ENCODE measurements around the gene ATE1. TPM values are rescaled to one million over a fixed set of nuclear protein-coding genes. Genes with fewer than 3 reads are reported as not detected.

ATE1 gene
- polyA plus RNA-seq, 2 of the 4 experiments (the other 2 are of a cell fraction): 27.2 to 58.8 TPM

- DNase-seq (ENCODE audit: low read depth in 1 of 2, low spot score in 1 of 2): no peak
- H3K4me3 ChIP-seq: no peak overlapping the region
- no peak overlapping the region for H3K4me2 ChIP-seq
- no peak overlapping the region for H3K27ac ChIP-seq
- ATAC-seq: no peak
- CTCF ChIA-PET: interaction anchor here (1.0 to 3.4 kb wide), 5 partner anchors 8 to 800 kb away, joined by 3 to 21 read pairs (median 9); no protein-coding TSS in a partner anchor
- TF ChIP-seq KDM1A (IDR thresholded peaks at IDR 0.05; ENCODE audit: low read depth): no peak
- TF ChIP-seq NPAS2 (CRISPR knock-in tag; IDR thresholded peaks at IDR 0.05; ENCODE audit: borderline replicate concordance): no peak
- TF ChIP-seq JUNB (IDR thresholded peaks at IDR 0.05): no peak
- TF ChIP-seq, protein P1, sequence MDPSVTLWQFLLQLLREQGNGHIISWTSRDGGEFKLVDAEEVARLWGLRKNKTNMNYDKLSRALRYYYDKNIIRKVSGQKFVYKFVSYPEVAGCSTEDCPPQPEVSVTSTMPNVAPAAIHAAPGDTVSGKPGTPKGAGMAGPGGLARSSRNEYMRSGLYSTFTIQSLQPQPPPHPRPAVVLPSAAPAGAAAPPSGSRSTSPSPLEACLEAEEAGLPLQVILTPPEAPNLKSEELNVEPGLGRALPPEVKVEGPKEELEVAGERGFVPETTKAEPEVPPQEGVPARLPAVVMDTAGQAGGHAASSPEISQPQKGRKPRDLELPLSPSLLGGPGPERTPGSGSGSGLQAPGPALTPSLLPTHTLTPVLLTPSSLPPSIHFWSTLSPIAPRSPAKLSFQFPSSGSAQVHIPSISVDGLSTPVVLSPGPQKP (IDR thresholded peaks at IDR 0.05; ENCODE audit: low read depth, low read length): no peak
- TF ChIP-seq, protein P2, sequence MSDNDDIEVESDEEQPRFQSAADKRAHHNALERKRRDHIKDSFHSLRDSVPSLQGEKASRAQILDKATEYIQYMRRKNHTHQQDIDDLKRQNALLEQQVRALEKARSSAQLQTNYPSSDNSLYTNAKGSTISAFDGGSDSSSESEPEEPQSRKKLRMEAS (IDR thresholded peaks at IDR 0.05): no peak
- TF ChIP-seq ZFP36 (IDR thresholded peaks at IDR 0.05; ENCODE audit: borderline replicate concordance, partially characterized antibody): no peak
- no peak for TF ChIP-seq ZSCAN20 (CRISPR knock-in tag; IDR thresholded peaks at IDR 0.05)
- no peak for TF ChIP-seq POLR2A (IDR thresholded peaks at IDR 0.05; ENCODE audit: low read length)
- no peak for TF ChIP-seq KDM5A (IDR thresholded peaks at IDR 0.05)
- TF ChIP-seq EP300 (IDR thresholded peaks at IDR 0.05): no peak
- TF ChIP-seq USF2 (IDR thresholded peaks at IDR 0.05): no peak
- TF ChIP-seq GATA3 (IDR thresholded peaks at IDR 0.05; ENCODE audit: borderline replicate concordance): no peak
- TF ChIP-seq CHD2 (IDR thresholded peaks at IDR 0.05; ENCODE audit: low read length, partially characterized antibody): no peak
- TF ChIP-seq HMGXB4 (CRISPR knock-in tag; IDR thresholded peaks at IDR 0.05; ENCODE audit: borderline replicate concordance): no peak
- no peak for TF ChIP-seq HOXA7 (CRISPR knock-in tag; IDR thresholded peaks at IDR 0.05)
- no peak for TF ChIP-seq RNF2 (IDR thresholded peaks at IDR 0.05; ENCODE audit: borderline replicate concordance, low read depth)
- no peak for TF ChIP-seq RARB (CRISPR knock-in tag; IDR thresholded peaks at IDR 0.05)
- H3K4me1 ChIP-seq: peaks cover 4% of the 10 kb centered on the region; the same call in 2 of the 3 replicates
- POLR2A ChIA-PET: no interaction called here
- WGBS (ENCODE audit: missing lambda C conversion rate): 21% methylated on average over 3 of the region's 3 CpGs
- FAIRE-seq: no peak
- H3K9me3 ChIP-seq: no peaks in the 10 kb centered on the region
Measured at GRCh38 chr10:121732172-121732571, 195.7 kb downstream of the ATE1 start.

- Histone ChIP-seq H3K4me3 (no peak overlapping the region), H3K4me1 (no peaks in the 10 kb centered on the region), H3K27ac (no peak overlapping the region), H3K9me3 (no peaks in the 10 kb centered on the region), H3K4me2 (no peak overlapping the region)
- no peak for FAIRE-seq
- CTCF ChIA-PET: interaction anchor here (1.1 to 3.6 kb wide), 3 partner anchors 8 to 115 kb away, joined by 4 to 20 read pairs (median 6); no protein-coding TSS in a partner anchor
- ATAC-seq: no peak
- POLR2A ChIA-PET: no interaction called here
- no peak for DNase-seq (ENCODE audit: low read depth in 1 of 2, low spot score in 1 of 2)
- TF ChIP-seq, protein P3, sequence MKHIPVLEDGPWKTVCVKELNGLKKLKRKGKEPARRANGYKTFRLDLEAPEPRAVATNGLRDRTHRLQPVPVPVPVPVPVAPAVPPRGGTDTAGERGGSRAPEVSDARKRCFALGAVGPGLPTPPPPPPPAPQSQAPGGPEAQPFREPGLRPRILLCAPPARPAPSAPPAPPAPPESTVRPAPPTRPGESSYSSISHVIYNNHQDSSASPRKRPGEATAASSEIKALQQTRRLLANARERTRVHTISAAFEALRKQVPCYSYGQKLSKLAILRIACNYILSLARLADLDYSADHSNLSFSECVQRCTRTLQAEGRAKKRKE (CRISPR knock-in tag; IDR thresholded peaks at IDR 0.05; ENCODE audit: low read depth): no peak
- TF ChIP-seq RFX5 (IDR thresholded peaks at IDR 0.05): no peak
- TF ChIP-seq BHLHE40 (IDR thresholded peaks at IDR 0.05; ENCODE audit: low read depth, low read length): no peak
- TF ChIP-seq HOXA7 (CRISPR knock-in tag; IDR thresholded peaks at IDR 0.05): no peak
- TF ChIP-seq EP300 (IDR thresholded peaks at IDR 0.05): no peak
- no peak for TF ChIP-seq HOXB13 (CRISPR knock-in tag; IDR thresholded peaks at IDR 0.05; ENCODE audit: low read depth)
- TF ChIP-seq RCOR1 (IDR thresholded peaks at IDR 0.05; ENCODE audit: low read depth, low read length): no peak
- no peak for TF ChIP-seq POLR2A (IDR thresholded peaks at IDR 0.05; ENCODE audit: low read length)
- TF ChIP-seq TP53 (CRISPR knock-in tag; IDR thresholded peaks at IDR 0.05): no peak
- no peak for TF ChIP-seq EHF (CRISPR knock-in tag; IDR thresholded peaks at IDR 0.05)
- no peak for TF ChIP-seq HMGXB4 (CRISPR knock-in tag; IDR thresholded peaks at IDR 0.05; ENCODE audit: borderline replicate concordance)
- TF ChIP-seq, protein P4, sequence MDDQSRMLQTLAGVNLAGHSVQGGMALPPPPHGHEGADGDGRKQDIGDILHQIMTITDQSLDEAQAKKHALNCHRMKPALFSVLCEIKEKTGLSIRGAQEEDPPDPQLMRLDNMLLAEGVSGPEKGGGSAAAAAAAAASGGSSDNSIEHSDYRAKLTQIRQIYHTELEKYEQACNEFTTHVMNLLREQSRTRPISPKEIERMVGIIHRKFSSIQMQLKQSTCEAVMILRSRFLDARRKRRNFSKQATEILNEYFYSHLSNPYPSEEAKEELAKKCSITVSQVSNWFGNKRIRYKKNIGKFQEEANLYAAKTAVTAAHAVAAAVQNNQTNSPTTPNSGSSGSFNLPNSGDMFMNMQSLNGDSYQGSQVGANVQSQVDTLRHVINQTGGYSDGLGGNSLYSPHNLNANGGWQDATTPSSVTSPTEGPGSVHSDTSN (IDR thresholded peaks at IDR 0.05): no peak
- TF ChIP-seq, protein P5, sequence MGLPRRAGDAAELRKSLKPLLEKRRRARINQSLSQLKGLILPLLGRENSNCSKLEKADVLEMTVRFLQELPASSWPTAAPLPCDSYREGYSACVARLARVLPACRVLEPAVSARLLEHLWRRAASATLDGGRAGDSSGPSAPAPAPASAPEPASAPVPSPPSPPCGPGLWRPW (IDR thresholded peaks at IDR 0.05): no peak
- TF ChIP-seq PHF8 (IDR thresholded peaks at IDR 0.05; ENCODE audit: borderline replicate concordance, low read depth): no peak
Measured at GRCh38 chr10:121724282-121724681, 203.5 kb downstream of the ATE1 start.

Data from A549 (cell line).